SH-SY5Y (cell line): ENCODE data around the gene INSIG2.

Source experiments
- GATA2 ChIP-seq: IDR thresholded peaks from 2 replicates; pipeline ENCODE4 v1.6.1; 2011; ENCODE audit warnings: mild to moderate bottlenecking, low read depth, low read length
- GATA3 ChIP-seq: IDR thresholded peaks from 2 replicates; pipeline ENCODE4 v1.6.1; 2011; ENCODE audit warnings: low read depth, mild to moderate bottlenecking, low read length, moderate library complexity

GRCh38 chr2:118151831-118152230 lies 63.6 kb downstream of the INSIG2 start:
- TF ChIP-seq GATA3 (no peak), GATA2 (no peak)
